GM12873 (cell line): Measurements from ENCODE around the gene FAN1.

Experiments used
- CTCF ChIP-seq: IDR thresholded peaks from 2 replicates; pipeline ENCODE4 v1.5.1; 2012; ENCODE audit warnings: low read depth, mild to moderate bottlenecking, moderate library complexity, low read length, control low read depth; ENCODE audit not compliant: insufficient read depth; ENCODE audit errors: missing control alignments

Gene FAN1

GRCh38 chr15:30921106-30921505 lies 17.4 kb downstream of the FAN1 start:
- no peak for TF ChIP-seq CTCF

- no peak for TF ChIP-seq CTCF
Measured at GRCh38 chr15:30921781-30922479, 18.2 kb downstream of the FAN1 start.

GRCh38 chr15:30922480-30923311 lies 19.0 kb downstream of the FAN1 start:
- no peak for TF ChIP-seq CTCF

GRCh38 chr15:30923429-30923828 lies 19.7 kb downstream of the FAN1 start:
- TF ChIP-seq CTCF, result no peak

- TF ChIP-seq CTCF, result no peak
Measured at GRCh38 chr15:30924353-30924752, 20.6 kb downstream of the FAN1 start.

- TF ChIP-seq CTCF, result no peak
Measured at GRCh38 chr15:30925686-30926085, 22.0 kb downstream of the FAN1 start.

GRCh38 chr15:30926161-30926560 lies 22.4 kb downstream of the FAN1 start:
- TF ChIP-seq CTCF, result no peak
